IMR-90 (cell line): ENCODE data around the gene MYH16. TPM values are rescaled to one million over a fixed set of nuclear protein-coding genes. Genes with fewer than 3 reads are reported as not detected.

ENCODE experiments used
- ATAC-seq: fragments of 200-7000 bp; cut with Tn5 transposase; 2 replicates; pipeline ENCODE4 v1.9.1; 2020; ENCODE audit warnings: low read depth, mild to moderate bottlenecking, moderate library complexity
- BruUV-seq: library from RNA; stranded (reverse); fragments of 400-500 nt; replicated peaks from 2 replicates; lab custom pipeline; 2021; lab: Mats Ljungman, UMichigan
- CTCF ChIA-PET: fragments of 300-600 bp; formaldehyde crosslinking; extraction: SDS; loops from one replicate; lab custom pipeline; 2021; ENCODE audit warnings: antibody characterized with exemption; lab: Yijun Ruan, JAX
- POLR2A ChIA-PET: fragments of 300-600 bp; sonication (Branson Sonifier 250); formaldehyde crosslinking; loops from one replicate; lab custom pipeline; 2022; ENCODE audit warnings: antibody characterized with exemption; ENCODE audit not compliant: unreplicated experiment; lab: Charles Lee
- DNase-seq: peaks from one replicate; pipeline ENCODE4 v3.0.0; 2013
- H2AFZ ChIP-seq: replicated peaks from 2 replicates; pipeline ENCODE3; 2013; ENCODE audit warnings: low read length, mild to moderate bottlenecking; ENCODE audit not compliant: poor library complexity
- H2AK5ac ChIP-seq: 2 replicates; pipeline ENCODE4 v1.6.1; 2013; ENCODE audit warnings: low read depth, low read length, inconsistent platforms
- H2AK9ac ChIP-seq: replicated peaks from 2 replicates; pipeline ENCODE3; 2013; ENCODE audit warnings: mild to moderate bottlenecking, low read depth, low read length, moderate library complexity; ENCODE audit not compliant: poor library complexity
- H2BK120ac ChIP-seq: 2 replicates; pipeline ENCODE4 v1.6.1; 2013; ENCODE audit warnings: low read depth, low read length, inconsistent platforms
- H2BK15ac ChIP-seq: 3 replicates; pipeline ENCODE4 v1.6.1; 2013; ENCODE audit warnings: low read depth, low read length, inconsistent platforms
- H2BK20ac ChIP-seq: 2 replicates; pipeline ENCODE4 v1.6.1; 2013; ENCODE audit warnings: low read depth, mild to moderate bottlenecking, inconsistent platforms, low read length, moderate library complexity
- H2BK5ac ChIP-seq: 2 replicates; pipeline ENCODE4 v1.6.1; 2013; ENCODE audit warnings: mild to moderate bottlenecking, low read depth, low read length, inconsistent platforms; ENCODE audit not compliant: poor library complexity, severe bottlenecking
- H3K14ac ChIP-seq: replicated peaks from 2 replicates; pipeline ENCODE4 v1.6.1; 2013; ENCODE audit warnings: low read depth, low read length, inconsistent platforms
- H3K18ac ChIP-seq: 2 replicates; pipeline ENCODE4 v1.6.1; 2013; ENCODE audit warnings: low read depth, low read length, control low read depth
- H3K23ac ChIP-seq: 2 replicates; pipeline ENCODE4 v1.6.1; 2013; ENCODE audit warnings: low read depth, low read length, inconsistent platforms
- H3K27ac ChIP-seq: 2 replicates; pipeline ENCODE4 v1.5.1; 2013; ENCODE audit warnings: mild to moderate bottlenecking, control low read depth, low read length; ENCODE audit not compliant: insufficient read depth
- H3K27me3 ChIP-seq: 2 replicates; pipeline ENCODE4 v1.6.1; 2013; ENCODE audit warnings: low read length; ENCODE audit not compliant: control insufficient read depth, insufficient read depth
- H3K36me3 ChIP-seq: 2 replicates; pipeline ENCODE4 v1.6.1; 2013; ENCODE audit warnings: low read length, mixed read lengths; ENCODE audit not compliant: control insufficient read depth, insufficient read depth
- H3K4ac ChIP-seq: 2 replicates; pipeline ENCODE4 v1.6.1; 2013; ENCODE audit warnings: low read depth, low read length, inconsistent platforms
- H3K4me1 ChIP-seq: 2 replicates; pipeline ENCODE4 v1.6.1; 2013; ENCODE audit warnings: low read length, mixed read lengths; ENCODE audit not compliant: control insufficient read depth, insufficient read depth
- H3K4me2 ChIP-seq: 2 replicates; pipeline ENCODE4 v1.6.1; 2013; ENCODE audit warnings: low read depth, mild to moderate bottlenecking, control low read depth, low read length, moderate library complexity
- H3K4me3 ChIP-seq: 2 replicates; pipeline ENCODE4 v1.5.1; 2013; ENCODE audit warnings: low read depth, mild to moderate bottlenecking, control low read depth, low read length, moderate library complexity; ENCODE audit not compliant: insufficient read depth
- H3K56ac ChIP-seq: 2 replicates; pipeline ENCODE4 v1.6.1; 2013; ENCODE audit warnings: low read length, inconsistent platforms; ENCODE audit not compliant: insufficient read depth; ENCODE audit errors: extremely low read depth
- H3K79me1 ChIP-seq, 2 experiments: 2 replicates each; pipeline ENCODE4 v1.6.1; 2013; ENCODE audit warnings: low read length in 2 of 2, inconsistent platforms in 1 of 2, low read depth in 1 of 2
- H3K9ac ChIP-seq: 2 replicates; pipeline ENCODE4 v1.6.1; 2013; ENCODE audit warnings: low read depth, low read length, control low read depth
- H3K9me1 ChIP-seq: 2 replicates; pipeline ENCODE4 v1.6.1; 2013; ENCODE audit warnings: low read length, inconsistent platforms; ENCODE audit not compliant: insufficient read depth
- H3K9me3 ChIP-seq: 2 replicates; pipeline ENCODE4 v1.6.1; 2013; ENCODE audit warnings: low read length; ENCODE audit not compliant: control insufficient read depth, insufficient read depth
- H4K20me1 ChIP-seq: 2 replicates; pipeline ENCODE4 v1.6.1; 2013; ENCODE audit warnings: low read length, inconsistent platforms; ENCODE audit not compliant: insufficient read depth
- H4K5ac ChIP-seq: 2 replicates; pipeline ENCODE4 v1.6.1; 2013; ENCODE audit warnings: mild to moderate bottlenecking, low read depth, low read length, control low read depth
- H4K8ac ChIP-seq, 2 experiments: 2 replicates each; pipeline ENCODE4 v1.6.1; 2013; ENCODE audit warnings: low read depth in 2 of 2, low read length in 2 of 2, control low read depth in 1 of 2, inconsistent platforms in 1 of 2
- H4K91ac ChIP-seq: 2 replicates; pipeline ENCODE4 v1.6.1; 2013; ENCODE audit warnings: low read depth, low read length, inconsistent platforms; ENCODE audit not compliant: insufficient read depth
- CHD1 ChIP-seq: IDR thresholded peaks from 2 replicates; pipeline ENCODE4 v1.6.1; 2012; ENCODE audit warnings: low read depth, low read length, improper control_type of control experiment
- NFE2L2 ChIP-seq: fragments of 150-350 bp; IDR thresholded peaks from 2 replicates; pipeline ENCODE4 v1.6.1; 2016; ENCODE audit warnings: low read depth, mild to moderate bottlenecking, low read length
- POLR2A ChIP-seq: IDR thresholded peaks from 2 replicates; pipeline ENCODE4 v1.6.1; 2012; ENCODE audit warnings: mild to moderate bottlenecking, low read depth, low read length
- RAD21 ChIP-seq: IDR thresholded peaks from 2 replicates; pipeline ENCODE4 v1.6.1; 2012; ENCODE audit warnings: low read length, improper control_type of control experiment
- SMC3 ChIP-seq: fragments of 150-350 bp; IDR thresholded peaks from 2 replicates; pipeline ENCODE4 v1.6.1; 2016; ENCODE audit warnings: low read depth, mild to moderate bottlenecking, antibody characterized with exemption, low read length, moderate library complexity
- USF2 ChIP-seq: fragments of 150-350 bp; IDR thresholded peaks from 2 replicates; pipeline ENCODE4 v1.6.1; 2017; ENCODE audit warnings: mild to moderate bottlenecking, antibody characterized with exemption, low read length, low read depth
- WGBS, 2 experiments: methylation state at CpG; one replicate each; pipeline versions ENCODE4 v1.1.5 to v1.1.7; 2013; ENCODE audit warnings: missing lambda C conversion rate in 2 of 2; ENCODE audit not compliant: insufficient read length in 1 of 2; ENCODE audit errors: extremely low coverage in 2 of 2; 5-methylcytosine and 5-hydroxymethylcytosine counted together
- dilution Hi-C: fragments of 300-500 bp; cut with HindIII; formaldehyde crosslinking; loops from one replicate; pipeline ENCODE4 v1.14.3; 2018; ENCODE audit warnings: low sequenced_read_pairs; ENCODE audit not compliant: unreplicated experiment
- in situ Hi-C: fragments of 300-500 bp; cut with MboI; formaldehyde crosslinking; loops from 3 replicates; pipeline ENCODE4 v1.14.3; 2019; ENCODE audit warnings: low sequenced_read_pairs, inconsistent platforms, mixed read lengths
- intact Hi-C: fragments of 100-400 bp; cut with micrococcal nuclease; formaldehyde crosslinking; loops from 2 replicates; pipeline ENCODE4 v1.10.0; 2022
- polyA plus RNA-seq, 3 experiments: library from polyadenylated mRNA; depleted of rRNA; stranded (reverse); fragments of >200 nt; gene quantifications; 2 replicates each; pipeline ENCODE4 v1.2.3, GENCODE V29; 2012; ENCODE audit warnings: low replicate concordance in 1 of 3
- total RNA-seq: library from RNA; depleted of rRNA; stranded (reverse); fragments of >200 nt; gene quantifications from 2 replicates; pipeline ENCODE4 v1.2.3, GENCODE V29; 2012

The MYH16 gene
- total and polyA plus RNA-seq, 2 of the 4 experiments (the other 2 are of a cell fraction) = 0.09 to 0.18 TPM

GRCh38 chr7:99257065-99257464 is 15.6 kb upstream of the MYH16 start:
- POLR2A ChIA-PET = no interaction called here
- in situ Hi-C loops (no loop called here), intact Hi-C loops (no loop called here), dilution Hi-C loops (no loop called here)
- Histone ChIP-seq H2AK9ac (no peak overlapping the region), H2BK120ac (no peak overlapping the region), H3K27me3 (peaks cover 13% of the 10 kb centered on the region), H3K4ac (no peak overlapping the region), H4K91ac (no peak overlapping the region), H2AK5ac (no peak overlapping the region), H3K27ac (no peak overlapping the region), H3K4me1 (no peaks in the 10 kb centered on the region), H3K23ac (no peak overlapping the region), H3K79me1 (no peaks in the 10 kb centered on the region), H4K20me1 (no peaks in the 10 kb centered on the region), H2BK15ac (no peak overlapping the region), H4K5ac (no peak overlapping the region), H3K36me3 (no peaks in the 10 kb centered on the region), H2BK20ac (no peak overlapping the region), H3K14ac (no peak overlapping the region), H3K9ac (no peak overlapping the region), H4K8ac (no peak overlapping the region), H2AFZ (peak overlapping the region; percentile 29), H3K56ac (no peak overlapping the region), H3K4me3 (no peak overlapping the region), H3K9me3 (no peaks in the 10 kb centered on the region; the same call in 1 of the 2 replicates), H3K4me2 (no peak overlapping the region), H2BK5ac (no peak overlapping the region), H3K9me1 (no peaks in the 10 kb centered on the region), H3K18ac (no peak overlapping the region)
- ATAC-seq (no peak), DNase-seq (no peak)
- TF ChIP-seq CHD1 (no peak), POLR2A (no peak), SMC3 (no peak), RAD21 (no peak), NFE2L2 (no peak), USF2 (no peak)
- CTCF ChIA-PET = no interaction called here
- 91% methylated on average over 8 of the region's 10 CpGs; no CpG with 5 or more reads in 1 of the 2 experiments for WGBS, 2 experiments
- BruUV-seq = no TSS peak
